Panc1 (cell line): Measurements from ENCODE around the gene UBE2QL1. TPM values are rescaled to one million over a fixed set of nuclear protein-coding genes. Genes with fewer than 3 reads are reported as not detected.

Experiments used
- ATAC-seq: fragments of 200-7000 bp; cut with Tn5 transposase; 2 replicates; pipeline ENCODE4 v1.9.1; 2020; ENCODE audit warnings: mild to moderate bottlenecking, moderate library complexity
- BruUV-seq: library from RNA; stranded (reverse); fragments of 400-500 nt; replicated peaks from 2 replicates; lab custom pipeline; 2021; lab: Mats Ljungman, UMichigan
- CTCF ChIA-PET: fragments of 300-600 bp; sonication (Branson Sonifier 250); formaldehyde crosslinking; loops from one replicate; lab custom pipeline; 2022; ENCODE audit warnings: antibody characterized with exemption; lab: Charles Lee
- POLR2A ChIA-PET: fragments of 300-600 bp; sonication (Branson Sonifier 250); formaldehyde crosslinking; loops from one replicate; lab custom pipeline; 2022; ENCODE audit warnings: antibody characterized with exemption; lab: Charles Lee
- DNase-seq: peaks from one replicate; pipeline ENCODE4 v3.0.0-alpha.2; 2010; ENCODE audit warnings: low read depth, low spot score
- H3K27ac ChIP-seq: 2 replicates; pipeline ENCODE4 v1.5.1; 2011; ENCODE audit warnings: mild to moderate bottlenecking, low read length, inconsistent platforms
- H3K27me3 ChIP-seq: fragments of 200-500 bp; sonication (Bioruptor generic); 2 replicates; pipeline ENCODE4 v1.6.0; 2014; ENCODE audit warnings: low read length, inconsistent platforms; ENCODE audit not compliant: control insufficient read depth, insufficient read depth
- H3K36me3 ChIP-seq: fragments of 200-500 bp; sonication (Bioruptor generic); 2 replicates; pipeline ENCODE4 v1.5.1; 2014; ENCODE audit warnings: inconsistent platforms, mild to moderate bottlenecking, low read length, moderate library complexity; ENCODE audit not compliant: control insufficient read depth, insufficient read depth
- H3K4me1 ChIP-seq: 2 replicates; pipeline ENCODE4 v1.5.1; 2011; ENCODE audit warnings: inconsistent platforms, mild to moderate bottlenecking, low read length, moderate library complexity; ENCODE audit not compliant: control insufficient read depth, insufficient read depth
- H3K4me3 ChIP-seq, 2 experiments: 2 replicates each; pipeline ENCODE4 v1.5.1; 2011 to 2012; ENCODE audit warnings: low read depth in 2 of 2, low read length in 2 of 2, mild to moderate bottlenecking in 2 of 2, inconsistent platforms in 1 of 2, moderate library complexity in 1 of 2
- H3K9me3 ChIP-seq: fragments of 200-500 bp; sonication (Bioruptor generic); 2 replicates; pipeline ENCODE4 v1.5.1; 2014; ENCODE audit warnings: low read depth, mild to moderate bottlenecking, inconsistent platforms, low read length, moderate library complexity; ENCODE audit not compliant: control insufficient read depth, insufficient read depth
- CTCF ChIP-seq: fragments of 450-650 bp; IDR thresholded peaks from 2 replicates; pipeline ENCODE4 v1.5.1; 2017; ENCODE audit warnings: mild to moderate bottlenecking
- POLR2AphosphoS5 ChIP-seq: IDR thresholded peaks from 2 replicates; pipeline ENCODE4 v1.6.1; 2012; ENCODE audit warnings: mild to moderate bottlenecking, low read depth, low read length, moderate library complexity
- SIN3A ChIP-seq: IDR thresholded peaks from 2 replicates; pipeline ENCODE4 v1.6.1; 2012; ENCODE audit warnings: low read depth, mild to moderate bottlenecking, low read length, moderate library complexity, borderline replicate concordance; ENCODE audit not compliant: insufficient read depth
- TCF7L2 ChIP-seq: IDR thresholded peaks from 2 replicates; pipeline ENCODE4 v1.6.1; 2011; ENCODE audit warnings: mild to moderate bottlenecking, low read depth, low read length, inconsistent platforms
- in situ Hi-C: cut with HindIII; loops from 2 replicates; pipeline ENCODE4 v1.10.0; 2016; ENCODE audit warnings: low sequenced_read_pairs, low pct_unique_long_range_greater_than_20kb
- intact Hi-C: fragments of 100-400 bp; cut with micrococcal nuclease; formaldehyde crosslinking; loops from one replicate; pipeline ENCODE4 v1.10.0; 2022; ENCODE audit not compliant: unreplicated experiment
- total RNA-seq: library from RNA; stranded (reverse); gene quantifications from one replicate; pipeline ENCODE4 v1.2.1, GENCODE V29; 2021; ENCODE audit not compliant: unreplicated experiment
- TF ChIP-seq, protein P1 (sequence below), 2 experiments: IDR thresholded peaks; 2 replicates each; pipeline ENCODE4 v1.6.1; 2011 to 2012; ENCODE audit warnings: low read depth in 2 of 2, control low read depth in 1 of 2, low read length in 1 of 2, mild to moderate bottlenecking in 1 of 2, moderate library complexity in 1 of 2; ENCODE audit not compliant: insufficient read depth in 1 of 2

The UBE2QL1 gene
- total RNA-seq, 1 experiment from 2014 or later = not detected

GRCh38 chr5:6408260-6408596, 40.4 kb upstream of the UBE2QL1 start:
- in situ Hi-C loops (no loop called here), intact Hi-C loops (no loop called here)
- no TSS peak for BruUV-seq
- ATAC-seq (no peak), DNase-seq (no peak)
- no peaks in the 10 kb centered on the region for H3K36me3 ChIP-seq
- CTCF ChIA-PET = no interaction called here
- H3K9me3 ChIP-seq = no peaks in the 10 kb centered on the region
- TF ChIP-seq SIN3A (no peak), TCF7L2 (no peak), CTCF (no peak), POLR2AphosphoS5 (no peak)
- TF ChIP-seq, protein P1, sequence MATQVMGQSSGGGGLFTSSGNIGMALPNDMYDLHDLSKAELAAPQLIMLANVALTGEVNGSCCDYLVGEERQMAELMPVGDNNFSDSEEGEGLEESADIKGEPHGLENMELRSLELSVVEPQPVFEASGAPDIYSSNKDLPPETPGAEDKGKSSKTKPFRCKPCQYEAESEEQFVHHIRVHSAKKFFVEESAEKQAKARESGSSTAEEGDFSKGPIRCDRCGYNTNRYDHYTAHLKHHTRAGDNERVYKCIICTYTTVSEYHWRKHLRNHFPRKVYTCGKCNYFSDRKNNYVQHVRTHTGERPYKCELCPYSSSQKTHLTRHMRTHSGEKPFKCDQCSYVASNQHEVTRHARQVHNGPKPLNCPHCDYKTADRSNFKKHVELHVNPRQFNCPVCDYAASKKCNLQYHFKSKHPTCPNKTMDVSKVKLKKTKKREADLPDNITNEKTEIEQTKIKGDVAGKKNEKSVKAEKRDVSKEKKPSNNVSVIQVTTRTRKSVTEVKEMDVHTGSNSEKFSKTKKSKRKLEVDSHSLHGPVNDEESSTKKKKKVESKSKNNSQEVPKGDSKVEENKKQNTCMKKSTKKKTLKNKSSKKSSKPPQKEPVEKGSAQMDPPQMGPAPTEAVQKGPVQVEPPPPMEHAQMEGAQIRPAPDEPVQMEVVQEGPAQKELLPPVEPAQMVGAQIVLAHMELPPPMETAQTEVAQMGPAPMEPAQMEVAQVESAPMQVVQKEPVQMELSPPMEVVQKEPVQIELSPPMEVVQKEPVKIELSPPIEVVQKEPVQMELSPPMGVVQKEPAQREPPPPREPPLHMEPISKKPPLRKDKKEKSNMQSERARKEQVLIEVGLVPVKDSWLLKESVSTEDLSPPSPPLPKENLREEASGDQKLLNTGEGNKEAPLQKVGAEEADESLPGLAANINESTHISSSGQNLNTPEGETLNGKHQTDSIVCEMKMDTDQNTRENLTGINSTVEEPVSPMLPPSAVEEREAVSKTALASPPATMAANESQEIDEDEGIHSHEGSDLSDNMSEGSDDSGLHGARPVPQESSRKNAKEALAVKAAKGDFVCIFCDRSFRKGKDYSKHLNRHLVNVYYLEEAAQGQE (IDR thresholded peaks at IDR 0.05; ENCODE audit: insufficient read depth in 1 of 2, low read depth in 2 of 2, low read length in 1 of 2) = no peak
- peaks cover 2% of the 10 kb centered on the region; the same call in 1 of the 2 replicates for H3K27me3 ChIP-seq
- H3K4me3 ChIP-seq = no peak overlapping the region
- H3K4me1 ChIP-seq = no peaks in the 10 kb centered on the region
- H3K27ac ChIP-seq = no peak overlapping the region
- POLR2A ChIA-PET = no interaction called here

GRCh38 chr5:6408627-6409446, 39.8 kb upstream of the UBE2QL1 start:
- Histone ChIP-seq H3K36me3 (no peaks in the 10 kb centered on the region), H3K4me3 (no peak overlapping the region), H3K4me1 (no peaks in the 10 kb centered on the region), H3K27ac (no peak overlapping the region), H3K9me3 (no peaks in the 10 kb centered on the region), H3K27me3 (peaks cover 2% of the 10 kb centered on the region; the same call in 1 of the 2 replicates)
- no peak for DNase-seq
- in situ Hi-C loops = no loop called here
- POLR2A ChIA-PET = no interaction called here
- no TSS peak for BruUV-seq
- ATAC-seq = no peak
- CTCF ChIA-PET = no interaction called here
- TF ChIP-seq CTCF (no peak), TCF7L2 (no peak), SIN3A (no peak), POLR2AphosphoS5 (no peak)
- TF ChIP-seq, protein P1 (IDR thresholded peaks at IDR 0.05; ENCODE audit: insufficient read depth in 1 of 2, low read depth in 2 of 2, low read length in 1 of 2) = no peak
- intact Hi-C loops = no loop called here
